HG03432 (cell line): ENCODE measurements around the gene BCL11B.

Experiments
- ATAC-seq: cut with Tn5 transposase; IDR thresholded peaks from one replicate; pipeline ENCODE4 v1.9.1; 2021; ENCODE audit warnings: mild to moderate bottlenecking, moderate library complexity; ENCODE audit not compliant: unreplicated experiment

Gene BCL11B

DNA sequence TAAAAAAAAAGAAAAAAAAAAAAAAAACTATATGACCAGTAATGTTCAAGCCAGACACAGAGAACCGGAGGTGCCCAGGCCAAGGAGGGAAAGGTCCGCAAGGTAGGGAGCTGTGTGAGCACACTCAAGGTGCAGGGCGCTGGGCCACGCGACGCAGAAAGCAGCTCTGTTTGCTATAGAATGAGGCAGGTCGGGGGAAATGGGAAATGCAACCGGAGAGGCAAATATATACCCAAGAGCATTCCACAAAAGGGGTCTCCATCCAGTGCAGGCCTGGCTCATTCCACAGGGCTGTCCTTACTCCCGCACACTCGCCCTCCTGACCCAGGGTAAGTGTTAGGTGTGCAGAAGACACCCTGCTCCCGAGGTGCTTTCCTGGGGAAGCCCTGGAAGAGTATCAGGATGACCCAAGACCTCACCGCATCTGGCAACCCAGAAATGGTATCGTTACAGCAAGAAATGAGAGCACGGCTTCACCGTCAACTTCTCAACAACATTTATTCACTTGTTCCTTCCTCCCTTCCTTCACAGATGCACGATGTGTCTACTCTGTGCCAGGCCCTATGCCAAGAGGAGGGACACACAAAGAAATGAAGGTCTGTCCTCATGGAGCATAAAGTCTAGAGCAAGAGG, 86.4 kb downstream of the BCL11B start:
- no peak for ATAC-seq

GRCh38 chr14:99183716-99184115, 88.3 kb downstream of the BCL11B start:
- no peak for ATAC-seq

GRCh38 chr14:99183311-99183710, 88.7 kb downstream of the BCL11B start:
- no peak for ATAC-seq

GRCh38 chr14:99182548-99183250, 89.3 kb downstream of the BCL11B start:
- ATAC-seq = no peak

- no peak for ATAC-seq
These were observed 90.0 kb downstream of the BCL11B start for GRCh38 chr14:99181804-99182520.

DNA sequence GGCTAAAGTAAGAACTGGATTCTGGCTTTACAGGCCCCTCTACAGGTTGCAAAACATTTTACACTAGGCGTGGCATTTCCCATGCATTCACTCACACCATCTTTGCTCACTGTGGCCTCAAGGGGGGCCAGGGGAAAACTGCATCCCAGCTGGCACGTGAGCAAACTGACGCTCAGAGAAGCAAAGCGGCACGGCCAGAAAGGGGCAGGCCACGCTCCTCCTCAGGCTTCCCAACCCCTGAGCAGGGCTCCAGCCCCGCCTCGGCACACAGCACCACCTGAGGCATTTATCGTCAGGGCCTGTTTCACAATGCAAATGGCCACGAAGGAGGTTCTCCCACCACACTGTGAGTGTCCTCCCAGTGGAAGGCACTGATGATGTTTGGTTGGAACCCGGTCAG, 90.8 kb downstream of the BCL11B start:
- ATAC-seq = no peak

DNA sequence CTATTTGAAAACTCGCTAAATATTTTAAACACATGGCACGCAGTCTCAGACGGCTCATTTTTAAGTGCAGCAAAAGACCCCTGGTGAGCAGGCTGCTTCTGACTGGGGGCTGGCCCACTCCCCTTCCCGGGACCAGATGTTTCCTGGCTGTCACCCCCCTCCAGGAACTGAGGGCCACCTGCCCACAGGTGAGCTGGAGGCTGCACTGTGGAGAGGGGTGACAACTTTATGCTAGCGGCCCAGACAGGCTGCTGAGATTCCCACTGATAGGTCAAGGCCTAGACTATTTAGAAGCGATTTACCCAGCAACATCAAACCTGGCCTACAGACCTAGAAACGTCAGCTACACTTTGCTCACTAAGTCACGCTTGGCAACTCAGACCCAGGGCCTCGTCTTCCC, 92.1 kb downstream of the BCL11B start:
- no peak for ATAC-seq

GRCh38 chr14:99179506-99179905, 92.5 kb downstream of the BCL11B start:
- ATAC-seq = no peak

DNA sequence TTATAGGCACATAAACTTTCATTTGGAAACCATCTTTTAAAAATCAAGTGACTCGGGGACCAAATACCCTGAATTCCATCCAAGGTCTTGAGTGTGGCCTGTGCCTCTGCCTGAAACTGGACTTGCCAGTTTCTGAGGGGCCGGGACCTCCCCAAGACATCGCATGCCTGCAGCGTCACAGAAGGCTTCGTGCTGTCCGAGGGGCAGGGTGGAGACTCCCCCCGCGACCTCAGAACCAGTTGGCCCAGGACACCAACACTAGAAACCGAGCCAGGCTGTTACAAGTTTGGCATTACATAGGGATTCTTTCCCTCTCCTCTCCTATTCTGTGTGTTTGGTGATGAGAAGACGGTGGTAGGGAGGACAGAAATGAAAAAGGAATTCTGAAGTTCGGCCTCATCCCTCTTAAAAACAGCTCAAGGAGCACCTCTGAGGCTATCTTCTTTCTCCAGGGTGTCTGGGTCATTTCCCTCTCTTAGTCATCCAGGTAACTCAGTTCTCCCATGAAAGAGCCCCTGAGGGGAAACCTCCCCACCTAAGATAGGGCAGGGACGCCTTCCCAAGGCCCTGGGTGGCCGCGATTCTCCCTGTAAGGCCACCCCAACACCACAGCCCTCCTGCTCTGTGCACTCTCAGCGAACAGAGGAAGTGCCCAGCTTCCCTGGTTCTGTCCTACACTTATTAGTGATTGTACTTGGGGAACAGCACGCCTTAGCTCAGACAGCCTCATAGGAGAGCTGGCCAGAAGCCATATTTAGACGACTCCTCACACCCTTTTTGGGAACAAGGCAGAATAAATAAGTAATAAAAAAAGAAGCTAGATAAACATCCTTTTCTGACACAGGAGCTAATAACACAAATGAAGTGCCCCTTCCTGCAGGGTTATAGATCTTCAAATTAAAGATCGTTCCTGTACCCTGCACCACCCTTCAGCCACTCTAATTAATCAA, 93.8 kb downstream of the BCL11B start:
- ATAC-seq = no peak

DNA sequence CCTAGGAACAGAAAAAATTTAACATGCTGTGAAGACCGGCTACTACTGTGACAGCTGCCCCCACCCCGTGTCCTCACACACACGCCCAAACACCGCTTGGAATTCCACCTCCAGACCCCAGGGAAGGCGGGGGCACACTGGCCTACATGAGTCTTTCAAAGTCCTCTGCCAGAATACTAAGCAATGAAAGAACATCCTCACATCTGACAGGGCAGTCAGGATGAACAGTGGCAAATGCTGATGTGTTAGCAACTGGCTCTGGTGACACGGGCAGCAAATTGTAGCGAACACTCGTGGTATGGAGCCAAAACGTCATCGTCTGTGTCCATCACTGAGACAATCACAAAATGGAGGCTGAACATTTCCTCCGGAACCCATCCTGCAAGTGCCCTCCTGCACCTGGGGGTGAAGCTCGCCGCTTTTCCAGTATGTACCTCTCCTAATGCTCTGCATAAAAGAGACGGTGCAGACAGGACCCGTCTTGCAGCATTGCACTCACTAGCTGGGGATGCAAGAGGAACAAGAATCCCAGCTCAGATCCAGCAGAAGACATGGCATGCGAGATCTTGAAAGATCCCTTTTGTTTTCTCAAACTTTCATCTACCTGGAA, 94.8 kb downstream of the BCL11B start:
- no peak for ATAC-seq

- no peak for ATAC-seq
These were observed 95.6 kb downstream of the BCL11B start for GRCh38 chr14:99176156-99176945.

DNA sequence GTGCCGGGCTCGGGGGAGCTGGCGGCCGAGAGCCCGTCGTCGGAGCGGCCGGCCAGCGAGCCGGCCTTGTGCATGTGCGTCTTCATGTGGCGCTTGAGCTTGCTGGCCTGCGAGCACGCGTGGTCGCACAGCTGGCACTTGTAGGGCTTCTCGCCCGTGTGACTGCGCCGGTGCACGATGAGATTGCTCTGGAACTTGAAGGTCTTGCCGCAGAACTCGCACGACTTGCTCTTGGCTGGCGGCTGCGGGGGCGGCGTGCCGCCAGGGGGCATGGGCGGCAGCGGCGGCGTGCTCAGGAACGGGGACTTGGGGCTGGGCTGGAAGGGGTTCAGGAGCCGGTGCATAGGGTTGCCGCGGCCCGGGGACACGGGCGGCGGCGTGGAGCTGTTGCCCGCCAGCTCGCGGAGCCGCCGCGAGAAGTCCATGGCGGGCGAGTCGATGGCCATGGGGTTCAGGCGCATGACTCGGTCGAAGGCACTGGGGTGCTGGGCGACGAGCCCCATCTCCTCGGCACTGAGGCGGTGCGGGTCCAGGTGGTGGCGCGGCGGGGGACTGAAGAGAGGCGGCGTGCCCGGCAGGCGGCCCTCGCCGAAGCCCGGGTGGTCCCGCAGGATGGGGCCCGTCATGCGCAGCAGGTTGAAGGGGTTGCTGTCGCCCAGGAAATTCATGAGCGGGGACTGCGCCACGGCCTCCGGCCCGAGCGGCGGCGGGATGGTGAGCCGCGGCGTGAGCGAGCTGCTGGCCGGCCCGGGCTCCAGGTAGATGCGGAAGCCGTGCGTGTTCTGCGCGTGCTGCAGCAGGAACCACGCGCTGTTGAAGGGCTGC, 96.5 kb downstream of the BCL11B start:
- ATAC-seq = no peak

- no peak for ATAC-seq
These were observed 97.2 kb downstream of the BCL11B start for GRCh38 chr14:99174770-99175319.

DNA sequence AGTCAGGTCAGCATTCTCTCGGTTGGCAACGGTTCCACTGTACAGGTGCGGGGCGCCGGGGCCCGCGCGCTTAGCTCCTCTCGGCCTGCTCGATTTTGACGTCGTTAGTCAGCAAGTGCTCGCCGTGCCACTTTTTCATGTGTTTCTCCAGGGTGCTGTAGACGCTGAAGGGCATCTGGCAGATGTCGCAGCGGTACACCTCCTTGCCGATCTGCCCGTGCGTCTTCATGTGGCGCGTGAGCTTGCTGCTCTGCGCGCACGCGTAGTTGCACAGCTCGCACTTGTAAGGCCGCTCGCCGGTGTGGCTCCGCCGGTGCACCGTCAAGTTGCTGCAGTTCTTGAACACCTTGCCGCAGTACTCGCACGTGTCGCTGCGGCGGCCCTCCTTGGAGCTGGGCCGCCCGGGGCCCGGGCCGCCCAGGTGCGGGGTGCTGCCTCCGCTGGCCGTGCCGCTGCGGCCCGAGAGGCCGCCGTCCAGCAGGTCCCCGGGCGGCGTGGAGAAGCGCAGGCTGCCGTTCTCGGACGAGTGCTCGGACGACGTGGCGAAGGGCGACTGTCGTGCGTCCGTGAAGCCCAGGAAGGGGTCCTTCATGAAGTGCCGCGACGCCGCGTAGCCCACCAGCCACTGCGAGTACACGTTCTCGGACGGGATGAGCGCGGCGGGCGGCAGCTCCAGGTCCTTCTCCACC, 97.8 kb downstream of the BCL11B start:
- no peak for ATAC-seq

DNA sequence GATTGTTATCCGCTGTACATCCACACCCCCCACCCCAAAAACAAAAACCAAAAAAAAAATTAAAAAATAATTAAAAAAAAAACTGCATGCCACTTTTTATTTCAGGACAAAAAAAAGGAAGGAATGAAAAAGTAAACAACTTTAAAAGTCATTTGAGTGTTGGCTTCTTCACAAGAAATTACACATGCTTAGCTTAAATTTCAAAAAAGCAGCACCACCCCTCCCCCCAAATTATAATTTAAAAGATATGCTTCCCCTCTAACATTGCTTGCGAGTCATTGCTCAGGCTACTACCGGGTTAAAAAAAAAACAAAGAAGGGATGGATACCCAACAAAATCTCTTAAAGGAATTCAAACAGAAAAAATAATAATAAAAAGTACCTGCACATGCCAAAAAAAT, 98.5 kb downstream of the BCL11B start:
- no peak for ATAC-seq

DNA sequence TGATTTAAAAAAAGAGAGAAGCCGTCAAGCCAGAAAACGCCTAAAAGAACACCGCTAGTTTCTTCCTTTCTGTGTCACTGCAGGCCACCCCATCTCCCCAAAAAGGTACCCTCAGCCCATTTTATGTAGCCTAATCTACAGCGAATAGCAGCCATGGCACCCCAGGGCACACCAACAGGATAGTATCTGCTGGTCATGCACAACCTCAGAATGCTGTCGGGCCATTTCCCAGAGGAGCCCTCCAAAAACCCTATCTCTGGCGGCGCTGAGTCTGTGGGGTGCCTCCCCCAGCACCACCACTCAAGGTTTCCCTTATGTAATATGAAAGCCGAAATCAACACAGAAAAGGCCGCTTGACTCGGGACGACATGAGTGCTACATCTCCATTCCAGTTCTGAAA, 98.9 kb downstream of the BCL11B start:
- ATAC-seq = no peak

DNA sequence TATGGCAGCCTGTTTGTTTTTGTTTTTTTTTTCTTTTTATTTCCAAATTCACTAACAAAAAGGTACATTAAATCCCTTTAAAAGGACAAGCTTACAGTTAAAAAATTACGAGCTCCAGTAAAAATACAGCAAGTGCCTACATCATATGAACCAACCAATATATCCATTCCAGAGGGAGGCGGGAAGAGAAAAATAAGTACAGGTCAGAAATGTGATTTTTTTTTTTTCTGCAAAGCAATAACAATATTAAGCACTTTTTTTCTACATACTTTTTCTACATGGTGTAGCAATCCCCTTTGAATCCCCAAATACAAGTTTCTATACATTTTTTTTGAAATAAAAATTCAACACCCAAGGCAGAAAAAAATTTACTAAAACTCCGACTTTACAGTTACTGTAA, 100.6 kb downstream of the BCL11B start:
- ATAC-seq = no peak

- no peak for ATAC-seq
These were observed 102.1 kb downstream of the BCL11B start for GRCh38 chr14:99169776-99170356.
